K562 (cell line): ENCODE data around the gene SIX6. TPM values are rescaled to one million over a fixed set of nuclear protein-coding genes. Genes with fewer than 3 reads are reported as not detected.
A peak's percentile ranks its signal among the peaks of the same experiment; 100 is the strongest.

Experiments
- ARHGAP35 ChIP-seq: fragments of 450-650 bp; IDR thresholded peaks from 2 replicates; pipeline ENCODE4 v1.6.1; 2018; ENCODE audit not compliant: partially characterized antibody
- BRD4 ChIP-seq: fragments of 200-600 bp; sonication (generic); IDR thresholded peaks from 2 replicates; pipeline ENCODE4 v1.6.1; 2017; ENCODE audit warnings: inconsistent platforms
- CHD2 ChIP-seq: IDR thresholded peaks from 2 replicates; pipeline ENCODE4 v1.6.1; 2011; ENCODE audit warnings: low read depth, low read length
- E2F6 ChIP-seq, 2 experiments: IDR thresholded peaks; 2 replicates each; pipeline ENCODE4 v1.6.1; 2011; ENCODE audit warnings: borderline replicate concordance in 1 of 2, control low read depth in 1 of 2, low read depth in 1 of 2, low read length in 1 of 2, mild to moderate bottlenecking in 1 of 2, mixed read lengths in 1 of 2, moderate library complexity in 1 of 2; ENCODE audit not compliant: insufficient read depth in 1 of 2, insufficient read length in 1 of 2, poor library complexity in 1 of 2, severe bottlenecking in 1 of 2; ENCODE audit errors: extremely low read depth in 1 of 2
- KDM1A ChIP-seq, 2 experiments: fragments of 450-650 bp; IDR thresholded peaks; 2 replicates each; pipeline ENCODE4 v1.6.1; 2016; ENCODE audit warnings: mild to moderate bottlenecking in 2 of 2
- KHSRP ChIP-seq: fragments of 450-650 bp; IDR thresholded peaks from 2 replicates; pipeline ENCODE4 v1.6.1; 2017
- L3MBTL2 ChIP-seq: fragments of 450-650 bp; IDR thresholded peaks from 2 replicates; pipeline ENCODE4 v1.6.1; 2016; ENCODE audit warnings: mild to moderate bottlenecking, moderate library complexity
- NR1H2 ChIP-seq: sonication (generic); formaldehyde crosslinking; IDR thresholded peaks from 2 replicates; pipeline ENCODE4 v1.4.0; 2020; ENCODE audit warnings: mild to moderate bottlenecking, missing genetic modification reagents
- OTX1 ChIP-seq: fragments of 450-650 bp; formaldehyde crosslinking; IDR thresholded peaks from 2 replicates; pipeline ENCODE4 v1.4.0; 2022; ENCODE audit warnings: mild to moderate bottlenecking
- POLR2A ChIP-seq: fragments of 450-650 bp; conservative IDR thresholded peaks from 2 replicates; pipeline ENCODE4 v1.6.1; 2016
- POLR2B ChIP-seq: fragments of 450-650 bp; IDR thresholded peaks from 2 replicates; pipeline ENCODE4 v1.6.1; 2018; ENCODE audit warnings: low read depth; ENCODE audit not compliant: partially characterized antibody
- RAD51 ChIP-seq: fragments of 450-650 bp; IDR thresholded peaks from 2 replicates; pipeline ENCODE4 v1.7.1; 2016; ENCODE audit warnings: low read depth, mild to moderate bottlenecking, borderline replicate concordance
- SPI1 ChIP-seq: IDR thresholded peaks from 2 replicates; pipeline ENCODE4 v1.6.1; 2011; ENCODE audit warnings: low read depth, low read length, control low read depth, borderline replicate concordance
- TAF1 ChIP-seq: IDR thresholded peaks from 2 replicates; pipeline ENCODE4 v1.6.1; 2011; ENCODE audit warnings: mild to moderate bottlenecking, low read length, moderate library complexity; ENCODE audit not compliant: insufficient read depth, control insufficient read depth, severe bottlenecking; ENCODE audit errors: extremely low read depth
- TARDBP ChIP-seq: fragments of 450-650 bp; IDR thresholded peaks from 2 replicates; pipeline ENCODE4 v1.6.1; 2016
- TCF7 ChIP-seq: sonication (generic); IDR thresholded peaks from 2 replicates; pipeline ENCODE4 v1.6.1; 2016; ENCODE audit warnings: antibody characterized with exemption, borderline replicate concordance
- ZBTB11 ChIP-seq, 3 experiments: fragments of 200-800 bp in 1 of 3; fragments of 250-450 bp in 1 of 3; fragments of 450-650 bp in 1 of 3; sonication (Bioruptor Pico) in 1 of 3; sonication (Bioruptor generic) in 1 of 3; formaldehyde crosslinking in 1 of 3; IDR thresholded peaks; 2 replicates each; pipeline versions ENCODE4 v1.6.1 to v1.8.0; 2016 to 2022; ENCODE audit warnings: mild to moderate bottlenecking in 2 of 3, missing genetic modification characterization in 2 of 3, missing compliant biosample characterization in 1 of 3, moderate library complexity in 1 of 3
- ZNF395 ChIP-seq: fragments of 200-800 bp; sonication (Bioruptor generic); IDR thresholded peaks from 2 replicates; pipeline ENCODE4 v1.6.1; 2017; ENCODE audit warnings: missing genetic modification characterization, missing compliant biosample characterization
- ZNF695 ChIP-seq: fragments of 450-650 bp; formaldehyde crosslinking; IDR thresholded peaks from 2 replicates; pipeline ENCODE4 v1.4.0; 2020; ENCODE audit warnings: mild to moderate bottlenecking, moderate library complexity
- polyA plus RNA-seq, 8 experiments: library from polyadenylated mRNA; depleted of rRNA in 4 of 8; stranded (reverse) in 5 of 8; unstranded in 3 of 8; fragments of >200 nt; fragmentation: Nextera tagmentation in 2 of 8; fragmentation: Illumina TruSeq in 1 of 8; extraction: Ambion mirVana in 2 of 8; extraction: Trizol in 1 of 8; gene quantifications; 2 replicates each; pipeline versions ENCODE4 v1.2.1 to v1.2.3, GENCODE V29; 2011 to 2014; ENCODE audit warnings: inconsistent platforms in 1 of 8, missing spikeins in 1 of 8
- total RNA-seq, 7 experiments: library from RNA; depleted of rRNA in 6 of 7; stranded (reverse); fragments of >200 nt in 6 of 7; fragmentation: Illumina TruSeq in 2 of 7; extraction: Trizol in 2 of 7; gene quantifications; 2 replicates each; pipeline versions ENCODE4 v1.2.1 to v1.2.3, GENCODE V29; 2011 to 2021; ENCODE audit warnings: low replicate concordance in 1 of 7
- TF ChIP-seq, protein P1 (sequence below): fragments of 250-450 bp; sonication (Bioruptor Pico); IDR thresholded peaks from 2 replicates; pipeline ENCODE4 v1.4.0; 2020
- TF ChIP-seq, protein P2 (sequence below): fragments of 450-650 bp; formaldehyde crosslinking; IDR thresholded peaks from 2 replicates; pipeline ENCODE4 v1.4.0; 2020; ENCODE audit warnings: mild to moderate bottlenecking, moderate library complexity

SIX6 gene
- total and polyA plus RNA-seq, 9 of the 15 experiments (the other 6 are each of a cell fraction or from before 2014, with no cell fraction given): not detected

DNA sequence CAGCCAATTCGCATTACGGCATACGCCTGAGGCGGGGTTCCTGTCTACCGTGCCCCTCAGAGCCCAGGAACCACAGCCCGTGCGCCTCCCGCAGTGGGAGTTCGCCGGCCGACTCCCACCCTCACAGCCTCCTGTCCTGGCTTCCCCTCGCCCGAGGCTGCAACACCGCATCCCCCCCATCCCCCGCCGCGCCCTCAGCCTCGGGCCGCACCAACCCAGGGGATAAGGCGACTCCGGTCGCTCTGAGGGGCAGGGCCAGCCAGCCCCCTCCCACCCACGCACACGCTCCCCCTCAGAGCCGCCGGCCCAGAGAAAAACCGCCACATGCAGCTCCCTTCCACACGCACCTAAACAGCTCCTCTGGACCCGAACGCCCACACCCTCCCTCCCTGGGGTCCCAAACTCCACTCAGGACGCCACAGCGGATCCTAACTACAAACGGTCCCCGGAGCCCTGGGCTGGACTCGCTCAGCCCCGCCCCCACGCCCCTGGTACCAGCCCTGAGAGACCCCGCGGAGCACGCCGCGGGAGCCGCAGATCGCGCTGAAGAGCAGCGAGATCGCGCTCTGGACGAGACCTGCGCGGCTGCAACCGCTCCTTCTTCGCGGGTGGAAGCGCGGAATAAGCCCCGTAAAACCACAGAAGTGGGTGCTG lies 23.2 kb upstream of the SIX6 start, which contains the start of gene C14orf39 (continued):
- peak; percentile 39 for TF ChIP-seq TAF1
- TF ChIP-seq ZNF395 (CRISPR knock-in tag): no peak
- TF ChIP-seq BRD4: no peak; the same call in 1 of the 2 replicates
- TF ChIP-seq OTX1: no peak
- TF ChIP-seq TCF7: no peak
- no peak for TF ChIP-seq RAD51
- TF ChIP-seq ARHGAP35: peak; percentile 33
- no peak for TF ChIP-seq TARDBP
- TF ChIP-seq NR1H2 (CRISPR knock-in tag): no peak
- TF ChIP-seq, protein P1, sequence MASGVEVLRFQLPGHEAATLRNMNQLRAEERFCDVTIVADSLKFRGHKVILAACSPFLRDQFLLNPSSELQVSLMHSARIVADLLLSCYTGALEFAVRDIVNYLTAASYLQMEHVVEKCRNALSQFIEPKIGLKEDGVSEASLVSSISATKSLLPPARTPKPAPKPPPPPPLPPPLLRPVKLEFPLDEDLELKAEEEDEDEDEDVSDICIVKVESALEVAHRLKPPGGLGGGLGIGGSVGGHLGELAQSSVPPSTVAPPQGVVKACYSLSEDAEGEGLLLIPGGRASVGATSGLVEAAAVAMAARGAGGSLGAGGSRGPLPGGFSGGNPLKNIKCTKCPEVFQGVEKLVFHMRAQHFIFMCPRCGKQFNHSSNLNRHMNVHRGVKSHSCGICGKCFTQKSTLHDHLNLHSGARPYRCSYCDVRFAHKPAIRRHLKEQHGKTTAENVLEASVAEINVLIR (CRISPR knock-in tag): no peak
- peak; percentile 73 for TF ChIP-seq POLR2A
- peak; percentile 96 for TF ChIP-seq L3MBTL2
- TF ChIP-seq SPI1: no peak
- no peak for TF ChIP-seq ZBTB11 (CRISPR knock-in tag; IDR thresholded peaks at IDR 0.05)
- TF ChIP-seq ZNF695 (CRISPR knock-in tag): no peak
- TF ChIP-seq CHD2: peak; percentile 97
- TF ChIP-seq, protein P2, sequence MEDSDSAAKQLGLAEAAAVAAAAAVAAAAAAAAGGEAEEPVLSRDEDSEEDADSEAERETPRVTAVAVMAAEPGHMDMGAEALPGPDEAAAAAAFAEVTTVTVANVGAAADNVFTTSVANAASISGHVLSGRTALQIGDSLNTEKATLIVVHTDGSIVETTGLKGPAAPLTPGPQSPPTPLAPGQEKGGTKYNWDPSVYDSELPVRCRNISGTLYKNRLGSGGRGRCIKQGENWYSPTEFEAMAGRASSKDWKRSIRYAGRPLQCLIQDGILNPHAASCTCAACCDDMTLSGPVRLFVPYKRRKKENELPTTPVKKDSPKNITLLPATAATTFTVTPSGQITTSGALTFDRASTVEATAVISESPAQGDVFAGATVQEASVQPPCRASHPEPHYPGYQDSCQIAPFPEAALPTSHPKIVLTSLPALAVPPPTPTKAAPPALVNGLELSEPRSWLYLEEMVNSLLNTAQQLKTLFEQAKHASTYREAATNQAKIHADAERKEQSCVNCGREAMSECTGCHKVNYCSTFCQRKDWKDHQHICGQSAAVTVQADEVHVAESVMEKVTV (CRISPR knock-in tag): no peak
- peak; percentile 61 for TF ChIP-seq POLR2B
- no peak for TF ChIP-seq KHSRP
- peak; percentile 86 to 92 for TF ChIP-seq E2F6 (IDR thresholded peaks at IDR 0.05; ENCODE audit: borderline replicate concordance in 1 of 2, extremely low read depth in 1 of 2, insufficient read depth in 1 of 2, insufficient read length in 1 of 2, low read depth in 1 of 2, low read length in 1 of 2, poor library complexity in 1 of 2, severe bottlenecking in 1 of 2)
- no peak for TF ChIP-seq KDM1A (IDR thresholded peaks at IDR 0.05)
